Measurements from ENCODE around the gene CARNS1.

Gene CARNS1

GRCh38 chr11:67409781-67410368 lies 5.6 kb upstream of the CARNS1 start:
- ChIA-PET CTCF (no interaction called here), POLR2A (ENCODE audit: low non-redundant PET) (no interaction called here)
- no peak overlapping the region for H3K27ac ChIP-seq
- TF ChIP-seq CTCF (conservative IDR thresholded peaks at IDR 0.05; ENCODE audit: low read depth): no peak
- DNase-seq (ENCODE audit: low spot score): no peak

GRCh38 chr11:67410369-67410831 lies 5.1 kb upstream of the CARNS1 start:
- no peak for DNase-seq (ENCODE audit: low spot score)
- POLR2A ChIA-PET (ENCODE audit: low non-redundant PET): no interaction called here
- CTCF ChIA-PET: no interaction called here
- TF ChIP-seq CTCF (conservative IDR thresholded peaks at IDR 0.05; ENCODE audit: low read depth): no peak
- no peak overlapping the region for H3K27ac ChIP-seq

GRCh38 chr11:67410984-67411784 lies 4.3 kb upstream of the CARNS1 start:
- POLR2A ChIA-PET (ENCODE audit: low non-redundant PET): no interaction called here
- no peak overlapping the region for H3K27ac ChIP-seq
- no peak for DNase-seq (ENCODE audit: low spot score)
- CTCF ChIA-PET: no interaction called here
- no peak for TF ChIP-seq CTCF (conservative IDR thresholded peaks at IDR 0.05; ENCODE audit: low read depth)

- POLR2A ChIA-PET (ENCODE audit: low non-redundant PET): no interaction called here
- no peak overlapping the region for H3K27ac ChIP-seq
- DNase-seq (ENCODE audit: low spot score): no peak
- no peak for TF ChIP-seq CTCF (conservative IDR thresholded peaks at IDR 0.05; ENCODE audit: low read depth)
- CTCF ChIA-PET: interaction anchor here (0.5 to 0.6 kb wide), 2 partner anchors 7 to 12 kb away, joined by 3 read pairs; no protein-coding TSS in a partner anchor
These were observed 3.7 kb upstream of the CARNS1 start for GRCh38 chr11:67411785-67412152.

GRCh38 chr11:67412495-67413179 lies 2.8 kb upstream of the CARNS1 start:
- no peak for TF ChIP-seq CTCF (conservative IDR thresholded peaks at IDR 0.05; ENCODE audit: low read depth)
- ChIA-PET POLR2A (ENCODE audit: low non-redundant PET) (interaction anchor here (0.8 kb wide), 1 partner anchor 11 kb away, joined by 3 read pairs; the partner anchor contains the start of gene PPP1CA), CTCF (interaction anchor here (0.5 to 0.6 kb wide), 2 partner anchors 8 to 11 kb away, joined by 3 read pairs; no protein-coding TSS in a partner anchor)
- H3K27ac ChIP-seq: no peak overlapping the region
- DNase-seq (ENCODE audit: low spot score): no peak

GRCh38 chr11:67413266-67413849 lies 2.1 kb upstream of the CARNS1 start:
- DNase-seq (ENCODE audit: low spot score): no peak
- no peak for TF ChIP-seq CTCF (conservative IDR thresholded peaks at IDR 0.05; ENCODE audit: low read depth)
- no peak overlapping the region for H3K27ac ChIP-seq
- POLR2A ChIA-PET (ENCODE audit: low non-redundant PET): interaction anchor here (0.8 kb wide), 1 partner anchor 12 kb away, joined by 3 read pairs; the partner anchor contains the start of gene PPP1CA
- CTCF ChIA-PET: interaction anchor here (0.5 kb wide), 1 partner anchor 11 kb away, joined by 5 read pairs; no protein-coding TSS in a partner anchor
